Glutamatergic neuron (in vitro differentiated cells): ENCODE measurements around the gene TMEM51. TPM values are rescaled to one million over a fixed set of nuclear protein-coding genes. Genes with fewer than 3 reads are reported as not detected.

Source experiments
- DNase-seq: peaks from one replicate; pipeline ENCODE4 v3.0.0; 2022
- H3K27ac Mint-ChIP-seq: one replicate; pipeline ENCODE4 v1.8.0; 2020; ENCODE audit warnings: mild to moderate bottlenecking, mixed read lengths, inconsistent platforms; ENCODE audit not compliant: unreplicated experiment
- H3K27me3 Mint-ChIP-seq: one replicate; pipeline ENCODE4 v1.8.0; 2020; ENCODE audit warnings: mild to moderate bottlenecking, moderate library complexity, mixed read lengths, inconsistent platforms; ENCODE audit not compliant: unreplicated experiment
- H3K36me3 Mint-ChIP-seq: one replicate; pipeline ENCODE4 v1.8.0; 2020; ENCODE audit warnings: mild to moderate bottlenecking, mixed read lengths, inconsistent platforms; ENCODE audit not compliant: unreplicated experiment
- H3K4me1 Mint-ChIP-seq: one replicate; pipeline ENCODE4 v1.8.0; 2020; ENCODE audit warnings: mild to moderate bottlenecking, low read depth, mixed read lengths, inconsistent platforms; ENCODE audit not compliant: unreplicated experiment
- H3K4me3 Mint-ChIP-seq: one replicate; pipeline ENCODE4 v1.8.0; 2020; ENCODE audit warnings: mild to moderate bottlenecking, mixed read lengths, inconsistent platforms; ENCODE audit not compliant: unreplicated experiment
- H3K9me3 Mint-ChIP-seq: one replicate; pipeline ENCODE4 v1.8.0; 2020; ENCODE audit warnings: mild to moderate bottlenecking, moderate library complexity, mixed read lengths, inconsistent platforms; ENCODE audit not compliant: unreplicated experiment
- CTCF ChIP-seq: fragments of 200-600 bp; sonication (generic); IDR thresholded peaks from one replicate; pipeline ENCODE4 v1.5.0; 2021; ENCODE audit not compliant: partially characterized antibody, unreplicated experiment
- total RNA-seq: library from RNA; stranded (reverse); fragmentation: NEBNext Ultra II Directional; extraction: Animal tissue kit (Norgen Biotek cat#: 25700); gene quantifications from one replicate; pipeline ENCODE4 v1.2.1, GENCODE V29; 2021; ENCODE audit not compliant: unreplicated experiment

TMEM51 gene
- total RNA-seq, 1 donor from 2014 or later = 3.2 TPM

GRCh38 chr1:15186073-15186845 is 32.7 kb downstream of the TMEM51 start:
- Mint-ChIP-seq H3K27ac (no peak overlapping the region), H3K4me3 (no peak overlapping the region), H3K4me1 (peaks cover 11% of the 10 kb centered on the region), H3K27me3 (peaks cover 3% of the 10 kb centered on the region), H3K9me3 (no peaks in the 10 kb centered on the region), H3K36me3 (no peaks in the 10 kb centered on the region)
- no peak for DNase-seq
- TF ChIP-seq CTCF = no peak

GRCh38 chr1:15186846-15187151 is 33.3 kb downstream of the TMEM51 start:
- peaks cover 15% of the 10 kb centered on the region for H3K4me1 Mint-ChIP-seq
- H3K4me3 Mint-ChIP-seq = no peak overlapping the region
- H3K9me3 Mint-ChIP-seq = peaks cover 1% of the 10 kb centered on the region
- no peak overlapping the region for H3K27ac Mint-ChIP-seq
- peaks cover 3% of the 10 kb centered on the region for H3K27me3 Mint-ChIP-seq
- DNase-seq = no peak
- no peak for TF ChIP-seq CTCF
- H3K36me3 Mint-ChIP-seq = no peaks in the 10 kb centered on the region

GRCh38 chr1:15187175-15188129 is 33.9 kb downstream of the TMEM51 start:
- no peak for TF ChIP-seq CTCF
- Mint-ChIP-seq H3K27me3 (peaks cover 3% of the 10 kb centered on the region), H3K36me3 (no peaks in the 10 kb centered on the region), H3K4me3 (no peak overlapping the region), H3K4me1 (peaks cover 17% of the 10 kb centered on the region), H3K27ac (no peak overlapping the region), H3K9me3 (peaks cover 1% of the 10 kb centered on the region)
- no peak for DNase-seq

- Mint-ChIP-seq H3K9me3 (peaks cover 1% of the 10 kb centered on the region), H3K27ac (no peak overlapping the region), H3K4me3 (no peak overlapping the region), H3K27me3 (peaks cover 3% of the 10 kb centered on the region), H3K36me3 (no peaks in the 10 kb centered on the region), H3K4me1 (peaks cover 17% of the 10 kb centered on the region)
- TF ChIP-seq CTCF = no peak
- no peak for DNase-seq
These were observed 34.6 kb downstream of the TMEM51 start for GRCh38 chr1:15188130-15188524.

GRCh38 chr1:15188678-15189077 is 35.1 kb downstream of the TMEM51 start:
- Mint-ChIP-seq H3K27me3 (peaks cover 3% of the 10 kb centered on the region), H3K27ac (no peak overlapping the region), H3K4me1 (peaks cover 17% of the 10 kb centered on the region), H3K36me3 (no peaks in the 10 kb centered on the region), H3K4me3 (no peak overlapping the region), H3K9me3 (peaks cover 1% of the 10 kb centered on the region)
- DNase-seq = no peak
- no peak for TF ChIP-seq CTCF
